GM23248 (cell line): ENCODE results near the gene LRRC38.

Source experiments
- EZH2 ChIP-seq: fragments of 200-600 bp; sonication (generic); IDR thresholded peaks from 2 replicates; pipeline ENCODE4 v1.6.1; 2018; ENCODE audit warnings: antibody characterized with exemption, mild to moderate bottlenecking; ENCODE audit not compliant: insufficient read depth, poor library complexity, severe bottlenecking
- EZH2phosphoT487 ChIP-seq: fragments of 200-600 bp; sonication (generic); IDR thresholded peaks from 2 replicates; pipeline ENCODE4 v1.6.1; 2018; ENCODE audit warnings: antibody characterized with exemption, moderate library complexity, mild to moderate bottlenecking, low read depth; ENCODE audit not compliant: insufficient read depth

DNA sequence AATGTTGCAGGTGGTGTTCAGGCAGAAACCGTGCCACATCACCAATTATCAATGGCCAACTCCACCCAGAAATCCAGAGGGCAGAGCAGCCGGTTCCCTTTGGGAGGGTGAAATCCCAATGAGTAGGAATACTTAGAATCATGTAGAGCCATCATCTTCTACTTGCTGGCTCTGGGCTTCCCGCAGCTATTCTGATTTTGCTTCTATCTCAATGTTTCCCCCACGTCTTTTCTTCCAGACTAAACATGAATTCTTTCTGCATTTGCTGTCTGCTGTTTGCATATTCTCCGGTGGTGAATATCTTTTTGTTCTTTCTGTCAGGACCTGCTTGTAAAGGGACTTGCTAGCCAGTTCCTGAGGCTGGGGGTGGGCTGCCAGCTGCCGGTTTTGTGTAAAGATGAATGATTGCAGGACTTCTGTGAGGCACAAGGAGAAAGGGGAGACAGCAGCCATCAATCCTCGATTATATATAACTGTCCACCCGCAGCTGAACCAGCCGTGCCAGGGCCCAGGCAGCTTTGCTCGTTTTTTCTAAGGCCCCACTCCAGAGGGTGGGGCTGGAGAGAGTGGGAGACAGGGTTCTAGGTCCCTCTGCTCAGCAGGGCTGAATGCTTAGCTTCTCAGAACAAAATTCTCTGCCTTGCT lies 70.3 kb downstream of the LRRC38 start:
- TF ChIP-seq EZH2 (no peak), EZH2phosphoT487 (no peak)
